GM12878 (cell line): ENCODE measurements around the gene CIDEA. TPM values are rescaled to one million over a fixed set of nuclear protein-coding genes. Genes with fewer than 3 reads are reported as not detected.

Experiments
- ATAC-seq: fragments of 200-7000 bp; cut with Tn5 transposase; 3 replicates; pipeline ENCODE4 v1.9.1; 2020; ENCODE audit warnings: mild to moderate bottlenecking, moderate library complexity
- BruUV-seq: library from RNA; stranded (reverse); fragments of 400-500 nt; replicated peaks from 2 replicates; lab custom pipeline; 2021; lab: Mats Ljungman, UMichigan
- CTCF ChIA-PET: fragments of 300-600 bp; sonication (Branson Sonifier 250); formaldehyde crosslinking; extraction: SDS; loops from one replicate; lab custom pipeline; 2021; ENCODE audit warnings: inconsistent platforms; lab: Yijun Ruan, JAX
- POLR2A ChIA-PET: fragments of 350-600 bp; formaldehyde crosslinking; extraction: SDS; loops from one replicate; lab custom pipeline; 2021; ENCODE audit warnings: inconsistent platforms; lab: Charles Lee
- RAD21 ChIA-PET: fragments of 300-600 bp; sonication (Branson Sonifier 250); formaldehyde crosslinking; loops from one replicate; lab custom pipeline; 2023; ENCODE audit warnings: antibody characterized with exemption; ENCODE audit not compliant: unreplicated experiment; lab: Charles Lee
- SMC1A ChIA-PET: fragments of 300-600 bp; sonication (Branson Sonifier 250); formaldehyde crosslinking; loops from one replicate; lab custom pipeline; 2023; ENCODE audit not compliant: unreplicated experiment, uncharacterized antibody; lab: Charles Lee
- DNase-seq: peaks from one replicate; pipeline ENCODE4 v3.0.0-alpha.2; 2011; ENCODE audit warnings: low read depth, low spot score
- FAIRE-seq: peaks from 3 replicates; lab custom pipeline; 2011; peaks lifted over from hg19 to GRCh38; lab: Jason Lieb, UNC
- H2AFZ ChIP-seq: 2 replicates; pipeline ENCODE4 v1.6.0; 2011; ENCODE audit warnings: low read depth, low read length, control low read depth; ENCODE audit not compliant: control insufficient read depth
- H3K27ac ChIP-seq: 2 replicates; pipeline ENCODE4 v1.5.1; 2011; ENCODE audit warnings: control low read depth; ENCODE audit not compliant: control insufficient read depth, insufficient read depth
- H3K27me3 ChIP-seq, 2 experiments: replicated peaks in 1 of 2; 2 replicates each; pipeline versions ENCODE4 v1.6.0 to v1.6.1; 2011; ENCODE audit warnings: low read length in 1 of 2; ENCODE audit not compliant: control insufficient read depth in 2 of 2, insufficient read depth in 2 of 2
- H3K36me3 ChIP-seq, 2 experiments: 2 replicates each; pipeline ENCODE4 v1.5.1; 2011; ENCODE audit warnings: low read length in 1 of 2; ENCODE audit not compliant: control insufficient read depth in 2 of 2, insufficient read depth in 2 of 2
- H3K4me1 ChIP-seq: 2 replicates; pipeline ENCODE4 v1.6.1; 2011; ENCODE audit warnings: mild to moderate bottlenecking, low read length, moderate library complexity, mixed read lengths; ENCODE audit not compliant: control insufficient read depth, insufficient read depth
- H3K4me2 ChIP-seq: 2 replicates; pipeline ENCODE4 v1.6.0; 2011; ENCODE audit warnings: control low read depth; ENCODE audit not compliant: control insufficient read depth, insufficient read depth
- H3K4me3 ChIP-seq: fragments of 200-600 bp; sonication (generic); 2 replicates; pipeline ENCODE4 v1.5.1; 2016
- H3K79me2 ChIP-seq: 2 replicates; pipeline ENCODE4 v1.6.0; 2011; ENCODE audit warnings: low read length; ENCODE audit not compliant: control insufficient read depth, insufficient read depth
- H3K9ac ChIP-seq: 2 replicates; pipeline ENCODE4 v1.8.0; 2011; ENCODE audit warnings: low read length, control low read depth, mixed read lengths; ENCODE audit not compliant: control insufficient read depth, insufficient read depth
- H3K9me3 ChIP-seq: replicated peaks from 3 replicates; pipeline ENCODE4 v1.5.1; 2011; ENCODE audit warnings: mild to moderate bottlenecking, low read length; ENCODE audit not compliant: control insufficient read depth, insufficient read depth
- H4K20me1 ChIP-seq: 2 replicates; pipeline ENCODE4 v1.6.0; 2011; ENCODE audit not compliant: control insufficient read depth, insufficient read depth
- BACH1 ChIP-seq: fragments of 450-650 bp; IDR thresholded peaks from 2 replicates; pipeline ENCODE4 v1.6.1; 2017; ENCODE audit warnings: mild to moderate bottlenecking, borderline replicate concordance
- CEBPZ ChIP-seq: fragments of 150-350 bp; IDR thresholded peaks from 2 replicates; pipeline ENCODE4 v1.6.1; 2016; ENCODE audit warnings: low read depth, low read length
- FOS ChIP-seq: IDR thresholded peaks from 3 replicates; pipeline ENCODE4 v1.6.1; 2011; ENCODE audit warnings: borderline replicate concordance; ENCODE audit not compliant: insufficient read length; ENCODE audit errors: extremely low read depth
- HCFC1 ChIP-seq: fragments of 150-350 bp; IDR thresholded peaks from 2 replicates; pipeline ENCODE4 v1.6.1; 2014; ENCODE audit warnings: low read length
- LARP7 ChIP-seq: fragments of 450-650 bp; IDR thresholded peaks from 2 replicates; pipeline ENCODE4 v1.6.1; 2017; ENCODE audit warnings: mild to moderate bottlenecking
- MLLT1 ChIP-seq: fragments of 450-650 bp; IDR thresholded peaks from 2 replicates; pipeline ENCODE4 v1.6.1; 2016; ENCODE audit warnings: mild to moderate bottlenecking
- NFIC ChIP-seq: IDR thresholded peaks from 2 replicates; pipeline ENCODE4 v1.6.1; 2012; ENCODE audit warnings: low read depth, mild to moderate bottlenecking, inconsistent platforms, low read length, moderate library complexity
- SIX5 ChIP-seq: IDR thresholded peaks from 2 replicates; pipeline ENCODE4 v1.6.1; 2011; ENCODE audit warnings: mild to moderate bottlenecking, low read depth, low read length, moderate library complexity; ENCODE audit not compliant: severe bottlenecking
- SMARCA5 ChIP-seq: fragments of 450-650 bp; IDR thresholded peaks from 2 replicates; pipeline ENCODE4 v1.6.1; 2017; ENCODE audit warnings: mild to moderate bottlenecking
- SREBF1 ChIP-seq: IDR thresholded peaks from 2 replicates; pipeline ENCODE4 v1.6.1; 2012; ENCODE audit warnings: mild to moderate bottlenecking, low read length
- SREBF2 ChIP-seq: IDR thresholded peaks from 2 replicates; pipeline ENCODE4 v1.6.1; 2012; ENCODE audit warnings: mild to moderate bottlenecking, low read length
- SUZ12 ChIP-seq: fragments of 200-600 bp; sonication (generic); IDR thresholded peaks from one replicate; pipeline ENCODE4 v1.6.1; 2018; ENCODE audit warnings: antibody characterized with exemption, mild to moderate bottlenecking; ENCODE audit not compliant: unreplicated experiment
- TCF3 ChIP-seq: IDR thresholded peaks from 2 replicates; pipeline ENCODE4 v1.6.1; 2012; ENCODE audit warnings: low read depth, mild to moderate bottlenecking, low read length, borderline replicate concordance; ENCODE audit not compliant: insufficient read depth
- YBX1 ChIP-seq: fragments of 450-650 bp; IDR thresholded peaks from 2 replicates; pipeline ENCODE4 v1.6.1; 2016; ENCODE audit warnings: antibody characterized with exemption
- WGBS: methylation state at CpG from one replicate; pipeline ENCODE4 v1.1.6; 2016; ENCODE audit warnings: low lambda C conversion rate; ENCODE audit not compliant: insufficient replicate concordance, insufficient coverage; ENCODE audit errors: missing lambda C conversion rate; 5-methylcytosine and 5-hydroxymethylcytosine counted together
- in situ Hi-C: fragments of 300-500 bp; cut with MboI; formaldehyde crosslinking; loops from 9 replicates; pipeline ENCODE4 v1.14.3; 2018; ENCODE audit warnings: mixed read lengths
- intact Hi-C: fragments of 100-400 bp; cut with micrococcal nuclease; formaldehyde crosslinking; loops from one replicate; pipeline ENCODE4 v1.14.2; 2022; ENCODE audit not compliant: unreplicated experiment
- polyA plus RNA-seq, 11 experiments: library from polyadenylated mRNA; depleted of rRNA in 4 of 11; unstranded in 6 of 11; stranded (reverse) in 5 of 11; fragments of >200 nt; fragmentation: Nextera tagmentation in 4 of 11; fragmentation: Illumina TruSeq in 1 of 11; extraction: Ambion mirVana in 4 of 11; extraction: Trizol in 1 of 11; gene quantifications; 1 replicate in 1 of 11; 2 replicates in 10 of 11; pipeline versions ENCODE4 v1.2.1 to v1.2.3, GENCODE V29; 2011 to 2016; ENCODE audit warnings: inconsistent platforms in 2 of 11, missing spikeins in 2 of 11, low read depth in 1 of 11
- total RNA-seq, 4 experiments: library from RNA; depleted of rRNA in 3 of 4; stranded (reverse); fragments of >200 nt in 3 of 4; fragmentation: Illumina TruSeq in 1 of 4; extraction: Trizol in 1 of 4; gene quantifications; 2 replicates each; pipeline versions ENCODE4 v1.2.1 to v1.2.3, GENCODE V29; 2013 to 2021

CIDEA gene
- total and polyA plus RNA-seq, 10 of the 15 experiments (the other 5 are each of a cell fraction or from before 2014, with no cell fraction given) = not detected

- ChIA-PET CTCF (no interaction called here), SMC1A (no interaction called here), POLR2A (no interaction called here)
- no peaks in the 10 kb centered on the region for H3K9me3 ChIP-seq
- no peak overlapping the region for H3K27ac ChIP-seq
- no peaks in the 10 kb centered on the region for H3K4me1 ChIP-seq
- intact Hi-C loops (no loop called here), in situ Hi-C loops (no loop called here)
- no TSS peak for BruUV-seq
- no peak overlapping the region for H3K9ac ChIP-seq
- H3K4me2 ChIP-seq = no peak overlapping the region
- WGBS = 50% methylated on average over 13 of the region's 13 CpGs
- H3K36me3 ChIP-seq = no peaks in the 10 kb centered on the region
- no peak for ATAC-seq
- H3K4me3 ChIP-seq = no peak overlapping the region
- no peak for DNase-seq
- no peak overlapping the region for H2AFZ ChIP-seq
- no peak for FAIRE-seq
- no peaks in the 10 kb centered on the region for H3K27me3 ChIP-seq
- no peaks in the 10 kb centered on the region for H4K20me1 ChIP-seq
- no peaks in the 10 kb centered on the region for H3K79me2 ChIP-seq
- TF ChIP-seq SREBF2 (no peak), SREBF1 (no peak), BACH1 (no peak), TCF3 (no peak), CEBPZ (no peak), MLLT1 (no peak), LARP7 (no peak), YBX1 (no peak), NFIC (no peak), SMARCA5 (no peak), SUZ12 (no peak), HCFC1 (no peak), SIX5 (no peak), FOS (no peak)
- TF ChIP-seq, all 136 proteins: peak for 0
- RAD21 ChIA-PET = no interaction called here
Measured at GRCh38 chr18:12245793-12246135, 8.4 kb upstream of the CIDEA start.
